HL-60/S4 (cell line): Measurements from ENCODE around the gene ARG2.

Experiments used
- in situ Hi-C: fragments of 300-500 bp; cut with MboI; formaldehyde crosslinking; loops from 2 replicates; pipeline ENCODE4 v1.14.3; 2022; ENCODE audit warnings: low sequenced_read_pairs

The ARG2 gene

GRCh38 chr14:67619446-67620216 lies at the start of gene ARG2:
ARG2 (plus strand) TSS chr14:67619920; CDS start chr14:67619978, 58 bp downstream.
- in situ Hi-C loops, result no loop called here

GRCh38 chr14:67570453-67570852 lies 49.3 kb upstream of the ARG2 start:
- in situ Hi-C loops, result no loop called here

GRCh38 chr14:67571275-67571990 lies 48.3 kb upstream of the ARG2 start:
- in situ Hi-C loops, result no loop called here

DNA sequence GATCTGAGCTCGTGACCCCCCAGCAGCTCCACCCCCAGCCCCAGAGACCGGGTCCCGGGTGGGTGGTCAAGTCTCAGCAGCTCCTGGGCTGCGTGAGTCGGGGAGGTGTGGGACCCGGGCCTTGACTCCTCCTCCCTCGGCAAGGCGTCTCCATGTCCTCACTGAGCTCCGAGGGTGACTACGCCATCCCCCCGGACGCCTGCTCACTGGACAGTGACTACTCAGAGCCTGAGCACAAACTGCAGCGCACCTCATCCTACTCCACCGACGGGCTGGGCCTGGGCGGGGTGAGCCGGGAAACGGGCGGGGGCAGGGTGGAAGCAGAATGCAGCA lies 47.8 kb upstream of the ARG2 start:
- in situ Hi-C loops, result no loop called here

DNA sequence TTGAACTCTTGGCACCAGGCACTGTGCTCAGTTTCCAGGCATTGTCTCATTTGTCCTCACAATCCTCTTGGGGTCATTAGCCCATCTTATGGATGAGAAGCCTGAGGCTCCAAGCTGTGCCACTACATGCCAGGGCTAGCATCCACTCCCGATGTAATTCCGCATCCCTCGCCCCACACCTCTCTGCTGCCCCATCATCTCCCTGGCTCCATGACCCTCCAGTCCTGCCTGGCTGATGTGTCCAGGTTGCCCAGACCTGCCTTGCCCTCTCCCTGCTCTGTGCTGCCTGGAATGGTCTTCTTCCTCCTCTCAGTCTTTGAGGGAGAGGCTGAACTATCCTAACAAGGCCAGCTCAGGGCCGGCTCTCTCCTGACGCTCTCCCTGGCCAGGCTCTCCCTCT lies 47.1 kb upstream of the ARG2 start:
- in situ Hi-C loops, result no loop called here

- in situ Hi-C loops, result no loop called here
These were observed 46.3 kb upstream of the ARG2 start for GRCh38 chr14:67573228-67574010.

DNA sequence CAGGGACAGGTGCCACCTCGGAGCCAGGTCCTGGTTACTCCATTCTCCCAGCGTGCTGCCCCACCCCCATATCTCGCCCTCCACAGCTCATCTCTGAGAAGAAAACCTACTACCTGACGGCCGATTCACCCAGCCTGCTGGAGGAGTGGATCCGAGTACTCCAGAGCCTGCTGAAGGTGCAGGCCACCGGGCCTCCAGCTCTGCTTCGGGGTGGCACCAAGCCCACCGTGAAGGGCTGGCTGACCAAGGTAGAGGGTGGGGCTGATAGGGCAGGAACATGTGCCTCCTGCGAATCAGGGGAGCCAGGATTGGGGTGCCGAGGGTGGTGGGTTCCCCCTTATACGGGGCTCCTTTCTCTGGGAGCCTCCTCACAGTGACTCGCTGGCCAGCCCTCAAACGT lies 45.6 kb upstream of the ARG2 start:
- in situ Hi-C loops, result no loop called here

DNA sequence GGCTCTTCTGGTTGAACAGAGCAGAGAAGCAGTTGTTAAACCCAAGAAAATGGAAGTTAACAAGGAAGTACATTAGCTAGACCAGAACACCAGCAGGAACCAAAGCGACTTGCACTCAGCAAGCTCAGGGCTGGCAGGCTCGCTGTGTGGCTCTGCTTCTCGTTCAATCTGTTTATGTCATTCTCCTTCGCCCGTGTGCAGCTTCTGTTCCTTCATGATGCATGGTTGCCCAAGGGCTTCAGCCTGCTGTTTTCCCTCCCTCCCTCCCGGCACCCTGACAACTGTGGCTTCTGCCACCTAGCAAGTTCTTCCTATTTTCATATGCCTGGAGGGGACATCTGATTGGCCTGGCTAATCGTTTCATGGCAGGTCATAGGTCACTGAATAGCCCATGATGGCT lies 44.9 kb upstream of the ARG2 start:
- in situ Hi-C loops, result no loop called here

- in situ Hi-C loops, result no loop called here
These were observed 44.0 kb upstream of the ARG2 start for GRCh38 chr14:67575684-67576083.

DNA sequence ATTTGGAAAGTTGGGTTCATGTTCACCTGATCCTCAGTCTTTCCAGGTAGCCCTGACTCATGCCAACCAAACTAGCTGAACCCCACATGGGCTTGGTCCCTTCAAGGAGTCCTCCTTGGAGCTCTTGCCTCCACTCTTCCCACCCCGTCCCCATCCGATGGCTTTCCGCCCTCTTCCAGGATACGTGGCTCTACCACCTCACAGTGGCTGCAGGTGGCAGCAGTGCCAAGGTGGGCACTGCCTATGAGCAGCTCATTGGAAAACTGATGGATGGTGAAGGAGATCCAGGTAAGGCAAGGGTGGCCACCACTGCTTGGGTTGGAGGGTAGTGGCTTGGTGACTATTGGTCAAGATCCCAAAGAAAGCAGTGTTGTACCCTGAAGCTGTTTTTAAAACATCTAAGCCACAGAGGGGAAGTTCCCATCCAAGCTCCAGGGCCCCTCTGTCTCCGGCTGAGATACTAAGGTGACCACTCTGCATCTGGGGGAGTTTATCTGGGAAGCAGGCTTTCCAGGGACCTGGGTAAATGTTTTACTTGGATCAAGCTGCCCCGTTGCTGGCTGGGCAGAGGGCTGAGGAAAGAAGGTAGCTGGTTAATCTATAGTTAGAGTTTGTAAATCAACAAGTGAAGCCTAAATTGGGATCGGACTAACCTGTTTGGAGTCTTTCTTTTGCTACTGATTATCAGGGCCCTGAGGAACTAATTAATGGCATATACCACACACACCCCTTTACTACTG lies 43.3 kb upstream of the ARG2 start:
- in situ Hi-C loops, result no loop called here

DNA sequence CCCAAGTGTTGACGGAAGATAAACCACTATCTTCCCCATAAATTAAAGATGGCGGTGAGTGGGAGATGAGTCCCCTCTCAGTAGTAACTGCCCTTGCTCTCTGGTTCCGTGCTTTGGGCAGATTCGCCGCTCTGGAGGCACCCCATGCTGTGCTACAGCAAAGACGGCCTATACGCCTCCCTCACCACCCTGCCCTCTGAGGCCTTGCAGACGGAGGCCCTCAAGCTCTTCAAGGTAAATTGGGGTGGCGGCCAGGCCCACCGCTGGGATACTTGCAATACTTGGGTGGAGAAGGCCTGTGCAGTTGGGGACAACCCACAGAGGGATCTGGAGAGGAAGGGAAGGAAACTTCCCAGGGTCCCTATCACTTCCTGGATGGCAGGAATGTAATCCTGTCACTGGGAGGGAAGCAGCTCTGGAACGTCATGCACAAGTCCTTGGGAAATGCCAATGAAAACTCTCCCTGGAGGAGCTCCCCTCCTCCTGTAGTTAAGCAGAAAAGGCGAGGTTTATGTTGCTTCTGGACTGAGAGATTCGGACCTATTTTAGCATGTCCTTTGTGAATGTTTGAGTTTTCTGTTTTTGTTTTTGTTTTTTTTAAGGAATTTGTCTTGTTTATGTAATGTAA lies 42.4 kb upstream of the ARG2 start:
- in situ Hi-C loops, result no loop called here

DNA sequence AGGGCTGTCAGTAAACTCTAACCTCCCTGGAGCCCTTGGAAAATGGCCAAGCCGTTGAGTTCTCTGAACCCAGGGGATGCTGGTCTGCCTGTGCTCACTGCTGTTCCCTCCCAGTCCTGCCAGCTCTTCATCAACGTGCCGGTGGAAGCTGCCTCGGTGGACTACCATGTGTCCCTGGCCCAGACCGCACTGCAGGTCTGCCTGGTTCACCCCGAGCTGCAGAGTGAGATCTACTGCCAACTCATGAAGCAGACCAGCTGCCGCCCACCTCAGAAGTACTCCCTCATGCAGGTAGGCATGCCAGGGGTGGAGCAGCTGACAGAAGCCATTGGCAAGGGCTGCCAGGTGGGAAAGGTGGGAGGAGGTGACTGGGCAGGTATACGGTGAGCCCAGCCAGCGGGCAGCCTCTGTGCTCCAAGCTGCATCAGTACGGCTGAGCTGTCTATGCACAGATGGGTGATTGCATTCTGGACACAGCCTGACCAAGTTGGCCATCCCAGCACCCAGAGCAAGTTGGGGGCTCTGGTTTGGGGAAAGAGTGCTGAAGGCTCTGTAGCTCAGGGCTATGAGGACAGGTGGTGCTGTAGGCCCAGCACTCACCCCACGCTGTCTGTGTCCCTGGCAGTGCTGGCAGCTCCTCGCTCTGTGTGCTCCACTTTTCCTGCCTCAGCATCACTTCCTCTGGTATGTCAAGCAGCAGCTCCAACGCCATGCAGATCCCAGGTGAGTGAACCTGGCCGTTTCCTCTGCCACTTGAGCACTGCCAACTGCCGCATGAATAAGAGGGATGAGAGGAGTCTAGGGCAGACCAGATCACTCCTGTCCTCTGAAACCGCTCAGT lies 41.6 kb upstream of the ARG2 start:
- in situ Hi-C loops, result no loop called here

DNA sequence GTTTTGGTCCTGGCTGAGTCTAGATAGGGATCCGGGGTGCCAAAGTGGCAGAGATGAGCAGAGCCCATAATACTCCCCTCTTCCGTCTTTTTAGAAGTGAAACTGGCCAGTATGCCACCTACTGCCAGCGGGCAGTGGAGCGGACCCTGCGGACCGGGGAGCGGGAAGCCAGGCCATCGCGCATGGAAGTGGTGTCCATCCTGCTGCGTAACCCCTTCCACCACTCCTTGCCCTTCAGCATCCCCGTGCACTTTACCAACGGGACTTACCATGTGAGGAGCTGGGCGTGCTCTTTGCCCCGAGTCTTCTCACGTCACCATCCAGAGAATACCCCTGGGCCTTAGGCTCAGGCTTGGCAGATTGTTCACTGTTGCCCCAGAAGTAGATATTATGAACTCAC lies 40.7 kb upstream of the ARG2 start:
- in situ Hi-C loops, result no loop called here

DNA sequence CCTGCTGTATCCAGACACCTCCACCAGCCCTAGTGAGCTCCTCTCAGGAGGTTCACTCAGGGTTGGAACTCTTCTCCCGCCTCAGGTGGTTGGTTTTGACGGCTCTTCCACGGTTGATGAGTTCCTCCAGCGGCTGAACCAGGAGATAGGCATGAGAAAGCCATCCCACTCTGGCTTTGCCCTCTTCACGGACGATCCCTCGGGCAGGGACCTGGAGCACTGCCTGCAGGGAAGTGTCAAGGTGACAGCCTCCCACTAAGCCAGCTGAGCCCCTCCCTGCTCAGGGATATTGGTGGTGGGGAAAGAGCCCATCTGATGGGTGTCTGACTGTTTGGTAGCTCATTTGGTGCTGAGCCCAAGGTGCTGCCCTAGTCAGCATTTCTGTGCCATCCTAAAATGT lies 40.1 kb upstream of the ARG2 start:
- in situ Hi-C loops, result no loop called here

DNA sequence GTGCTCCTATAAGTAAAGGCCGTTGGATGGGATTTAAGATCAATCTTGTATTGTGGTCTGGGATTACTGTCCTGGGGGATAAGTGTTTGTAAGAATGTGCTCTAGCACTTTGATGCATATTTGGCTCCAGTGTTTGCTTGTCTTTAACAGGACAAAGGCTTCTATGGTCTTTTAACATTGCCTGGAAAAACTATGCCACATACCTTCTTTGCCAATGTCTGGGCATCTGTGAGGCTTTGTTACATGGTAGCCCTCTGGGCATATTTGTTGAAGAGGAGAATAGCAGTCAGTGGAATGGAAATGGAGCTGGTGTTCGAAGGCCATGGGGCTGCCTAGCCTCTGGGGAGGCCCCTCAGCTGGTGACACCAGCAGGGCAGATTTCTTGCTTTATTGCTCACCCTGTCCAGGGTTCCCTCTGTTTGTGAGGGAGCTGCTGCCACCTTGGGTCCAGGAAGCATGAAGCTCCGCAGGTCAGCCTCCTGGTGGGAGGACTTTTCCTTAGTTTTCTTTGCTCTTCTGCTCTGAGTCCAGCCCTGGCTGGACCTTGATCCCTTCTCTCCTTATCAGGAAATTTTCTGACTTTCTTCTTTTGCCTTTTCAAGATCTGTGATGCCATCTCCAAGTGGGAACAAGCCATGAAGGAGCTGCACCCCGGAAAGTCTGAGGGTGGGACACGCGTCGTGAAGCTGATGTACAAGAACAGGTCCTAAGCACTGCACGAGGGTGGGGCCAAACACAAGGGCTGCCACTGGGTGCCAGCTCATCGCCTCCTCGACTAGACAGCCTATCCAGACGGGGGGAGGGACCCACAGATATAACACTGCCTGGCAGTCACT lies 39.2 kb upstream of the ARG2 start:
- in situ Hi-C loops, result no loop called here

DNA sequence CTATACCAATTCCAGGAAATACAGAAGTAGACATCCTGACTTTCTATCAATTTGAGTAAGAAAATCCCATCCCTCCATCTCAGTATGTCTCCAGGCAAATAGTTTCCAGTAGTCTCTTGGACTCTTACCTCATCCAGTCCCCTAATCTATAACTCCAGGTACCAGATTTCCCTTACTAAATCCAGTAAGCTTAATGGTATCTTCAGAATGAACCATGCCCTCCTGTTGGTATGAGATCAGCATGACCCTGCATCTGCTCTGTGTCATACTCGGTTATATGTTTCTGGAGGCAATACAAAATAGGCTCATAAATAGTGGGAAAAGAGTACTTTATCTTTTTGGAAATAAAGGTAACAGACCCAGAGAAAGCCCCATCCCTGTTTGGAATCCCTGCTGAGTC lies 38.1 kb upstream of the ARG2 start:
- in situ Hi-C loops, result no loop called here

DNA sequence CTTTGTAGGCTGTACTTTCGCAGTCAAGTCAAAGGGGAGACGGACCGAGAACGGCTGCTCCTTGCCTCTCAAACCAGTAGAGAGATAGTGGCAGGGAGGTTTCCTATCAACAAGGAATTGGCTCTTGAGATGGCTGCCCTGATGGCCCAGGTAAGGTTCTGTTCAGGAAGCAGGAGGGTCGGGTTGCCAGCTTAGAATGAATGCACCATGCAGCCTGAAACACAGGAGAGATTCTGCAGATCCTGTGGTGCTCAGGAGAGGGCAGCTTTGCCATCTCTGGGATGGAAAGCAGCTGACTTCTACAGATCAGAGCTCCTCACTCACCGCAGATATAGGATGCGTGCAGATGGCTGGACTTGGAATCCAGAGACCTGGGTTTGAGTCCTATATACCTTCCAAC lies 37.7 kb upstream of the ARG2 start:
- in situ Hi-C loops, result no loop called here

DNA sequence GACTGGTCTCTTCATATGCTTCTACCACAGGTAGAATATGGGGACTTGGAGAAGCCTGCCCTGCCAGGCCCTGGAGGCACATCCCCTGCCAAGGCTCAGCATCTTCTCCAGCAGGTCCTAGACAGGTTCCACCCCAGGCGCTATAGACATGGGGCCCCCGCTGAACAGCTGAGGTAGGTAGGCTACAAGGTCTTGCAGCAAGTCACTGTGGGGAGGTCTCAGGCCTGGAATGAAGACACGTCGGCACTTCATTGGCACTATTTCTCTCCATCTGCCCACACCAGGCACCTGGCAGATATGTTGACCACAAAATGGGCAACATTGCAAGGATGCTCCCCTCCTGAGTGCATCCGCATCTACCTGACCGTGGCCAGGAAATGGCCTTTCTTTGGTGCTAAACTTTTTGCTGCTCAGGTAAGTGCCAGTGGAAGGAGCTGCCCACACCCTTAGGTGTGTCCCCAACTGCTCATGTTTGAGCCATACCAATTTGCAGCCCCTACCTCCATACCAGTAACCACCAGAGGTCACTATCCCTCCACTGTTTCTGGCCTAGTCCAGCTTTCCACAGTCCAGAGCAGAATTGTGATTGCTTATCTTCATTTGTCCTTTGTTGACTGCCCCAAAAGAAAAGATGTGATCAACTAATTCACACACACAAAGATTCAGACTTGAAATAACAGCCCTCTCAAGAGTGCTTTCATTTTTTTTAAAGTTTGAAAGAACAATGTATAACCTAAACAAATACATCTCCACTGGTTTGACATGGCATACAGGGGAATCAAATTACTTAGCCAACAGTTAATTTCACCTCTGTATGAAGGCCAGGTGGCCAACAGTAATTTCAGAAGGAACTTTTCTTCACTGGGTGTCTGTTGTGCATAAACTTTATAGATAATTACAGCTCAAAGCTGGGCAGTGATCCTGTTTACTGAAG lies 35.7 kb upstream of the ARG2 start:
- in situ Hi-C loops, result no loop called here
